Loucy (cell line): ENCODE measurements around the gene LRRC43.

Source experiments
- H2AFZ ChIP-seq: fragments of 200-600 bp; sonication (generic); 2 replicates; pipeline ENCODE4 v1.6.0; 2016; ENCODE audit warnings: antibody characterized with exemption, mild to moderate bottlenecking, low read length, moderate library complexity
- H3F3A ChIP-seq: fragments of 200-600 bp; 2 replicates; pipeline ENCODE4 v1.6.0; 2016; ENCODE audit warnings: antibody characterized with exemption, low read depth, mild to moderate bottlenecking
- H3K27me3 ChIP-seq: fragments of 200-600 bp; sonication (generic); 2 replicates; pipeline ENCODE4 v1.6.1; 2014; ENCODE audit warnings: low read length, mild to moderate bottlenecking; ENCODE audit not compliant: insufficient read depth, poor library complexity, severe bottlenecking
- H3K36me3 ChIP-seq: fragments of 200-600 bp; sonication (generic); 2 replicates; pipeline ENCODE4 v1.6.1; 2016; ENCODE audit warnings: low read length; ENCODE audit not compliant: insufficient read depth
- H3K4me1 ChIP-seq: fragments of 200-600 bp; sonication (generic); 2 replicates; pipeline ENCODE4 v1.5.1; 2014; ENCODE audit warnings: low read length, mild to moderate bottlenecking; ENCODE audit not compliant: insufficient read depth, poor library complexity, severe bottlenecking
- H3K4me2 ChIP-seq: fragments of 200-600 bp; sonication (generic); 2 replicates; pipeline ENCODE4 v1.6.0; 2014; ENCODE audit warnings: antibody characterized with exemption, low read length, low read depth, mild to moderate bottlenecking; ENCODE audit not compliant: poor library complexity, severe bottlenecking
- H3K4me3 ChIP-seq: fragments of 200-600 bp; sonication (generic); 2 replicates; pipeline ENCODE4 v1.5.1; 2014; ENCODE audit warnings: low read length, mild to moderate bottlenecking, mixed read lengths; ENCODE audit not compliant: poor library complexity, severe bottlenecking
- H3K79me2 ChIP-seq: fragments of 200-600 bp; sonication (generic); 2 replicates; pipeline ENCODE4 v1.6.1; 2014; ENCODE audit warnings: low read length; ENCODE audit not compliant: insufficient read depth
- H3K9ac ChIP-seq: fragments of 200-600 bp; sonication (generic); 2 replicates; pipeline ENCODE4 v1.6.0; 2014; ENCODE audit warnings: mild to moderate bottlenecking, low read depth, low read length, moderate library complexity; ENCODE audit not compliant: poor library complexity, severe bottlenecking
- H3K9me2 ChIP-seq: fragments of 200-600 bp; sonication (generic); replicated peaks from 2 replicates; pipeline ENCODE4 v1.6.1; 2016; ENCODE audit warnings: low read depth, low read length, mixed read lengths
- H3K9me3 ChIP-seq: fragments of 200-600 bp; sonication (generic); 2 replicates; pipeline ENCODE4 v1.6.1; 2014; ENCODE audit warnings: mild to moderate bottlenecking, antibody characterized with exemption, low read length, low read depth; ENCODE audit not compliant: insufficient read depth
- H4K20me1 ChIP-seq: fragments of 200-600 bp; sonication (generic); 2 replicates; pipeline ENCODE4 v1.6.0; 2014; ENCODE audit warnings: antibody characterized with exemption, low read length, mild to moderate bottlenecking; ENCODE audit not compliant: insufficient read depth, poor library complexity, severe bottlenecking
- EZH2phosphoT487 ChIP-seq: fragments of 200-600 bp; IDR thresholded peaks from 2 replicates; pipeline ENCODE4 v1.6.1; 2018; ENCODE audit warnings: antibody characterized with exemption, mild to moderate bottlenecking, moderate library complexity, borderline replicate concordance
- TF ChIP-seq, protein P1 (sequence below): fragments of 200-600 bp; sonication (generic); conservative IDR thresholded peaks from 2 replicates; pipeline ENCODE4 v1.5.1; 2014; ENCODE audit warnings: mild to moderate bottlenecking, antibody characterized with exemption, low read length

LRRC43 gene, protein sequence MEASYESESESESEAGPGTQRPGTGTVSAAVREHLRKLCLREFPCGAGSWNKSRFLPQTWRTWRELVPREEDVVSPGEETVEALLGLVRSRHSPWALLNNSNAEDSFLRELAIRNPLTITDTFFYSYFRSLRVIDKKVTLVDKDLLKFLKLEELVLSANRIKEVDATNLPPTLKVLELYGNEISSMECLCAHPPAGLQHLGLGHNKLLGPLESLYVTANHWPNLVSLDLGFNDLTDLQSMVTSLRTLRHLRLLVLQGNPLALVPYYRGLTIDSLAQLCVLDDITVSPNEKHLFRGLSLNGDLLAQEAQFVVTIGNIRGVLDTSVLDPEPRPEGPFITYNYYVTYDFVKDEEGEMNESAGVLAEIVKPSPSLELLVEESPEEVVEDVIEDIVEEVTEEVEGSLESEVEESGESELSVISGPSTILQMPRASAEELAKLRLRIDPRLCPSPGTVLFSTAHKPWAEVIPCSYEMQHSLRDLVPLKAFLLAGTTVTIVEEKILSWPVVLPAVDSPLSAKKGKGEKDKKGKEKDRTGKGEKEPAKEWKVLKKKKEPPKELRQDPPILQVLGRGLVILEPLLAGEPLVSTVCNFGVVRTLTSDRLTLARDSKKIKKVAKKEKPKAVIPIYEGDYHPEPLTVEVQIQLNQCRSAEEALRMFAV

DNA sequence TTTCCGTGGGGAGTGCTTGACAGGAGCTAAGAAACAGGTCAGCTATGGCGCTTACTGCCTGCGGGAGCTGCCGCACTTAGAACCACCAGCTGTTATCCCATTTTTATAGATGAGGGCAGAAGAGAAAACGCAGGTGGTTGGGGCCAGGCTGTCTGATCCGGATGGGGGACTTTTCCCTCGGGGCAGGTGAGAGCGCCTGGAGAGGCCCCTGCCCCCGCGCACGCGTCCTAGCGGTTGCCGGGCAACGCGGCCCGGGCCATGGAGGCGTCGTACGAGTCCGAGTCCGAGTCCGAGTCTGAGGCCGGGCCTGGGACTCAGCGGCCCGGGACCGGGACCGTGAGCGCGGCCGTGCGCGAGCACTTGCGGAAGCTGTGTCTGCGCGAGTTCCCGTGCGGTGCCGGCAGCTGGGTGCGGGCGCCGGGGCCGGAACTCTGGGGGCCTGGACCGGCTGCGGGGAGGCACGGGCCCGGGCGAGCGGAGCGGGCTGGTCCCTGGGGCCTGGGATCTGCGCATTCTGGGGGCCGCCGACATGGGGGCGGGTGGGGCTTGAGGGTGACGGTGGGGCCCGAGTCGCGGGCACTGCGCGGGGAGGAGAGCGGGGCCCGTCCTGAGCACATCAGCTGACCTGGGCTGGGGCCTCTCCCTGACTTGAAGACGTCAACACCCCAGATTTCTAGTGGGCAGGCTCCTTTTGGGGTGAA, at the start of gene LRRC43:
LRRC43 (plus strand) TSS at position 237 of the 701 bp plus-strand sequence; CDS start at position 259, 22 bp downstream.
- TF ChIP-seq, protein P1, sequence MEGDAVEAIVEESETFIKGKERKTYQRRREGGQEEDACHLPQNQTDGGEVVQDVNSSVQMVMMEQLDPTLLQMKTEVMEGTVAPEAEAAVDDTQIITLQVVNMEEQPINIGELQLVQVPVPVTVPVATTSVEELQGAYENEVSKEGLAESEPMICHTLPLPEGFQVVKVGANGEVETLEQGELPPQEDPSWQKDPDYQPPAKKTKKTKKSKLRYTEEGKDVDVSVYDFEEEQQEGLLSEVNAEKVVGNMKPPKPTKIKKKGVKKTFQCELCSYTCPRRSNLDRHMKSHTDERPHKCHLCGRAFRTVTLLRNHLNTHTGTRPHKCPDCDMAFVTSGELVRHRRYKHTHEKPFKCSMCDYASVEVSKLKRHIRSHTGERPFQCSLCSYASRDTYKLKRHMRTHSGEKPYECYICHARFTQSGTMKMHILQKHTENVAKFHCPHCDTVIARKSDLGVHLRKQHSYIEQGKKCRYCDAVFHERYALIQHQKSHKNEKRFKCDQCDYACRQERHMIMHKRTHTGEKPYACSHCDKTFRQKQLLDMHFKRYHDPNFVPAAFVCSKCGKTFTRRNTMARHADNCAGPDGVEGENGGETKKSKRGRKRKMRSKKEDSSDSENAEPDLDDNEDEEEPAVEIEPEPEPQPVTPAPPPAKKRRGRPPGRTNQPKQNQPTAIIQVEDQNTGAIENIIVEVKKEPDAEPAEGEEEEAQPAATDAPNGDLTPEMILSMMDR, result no peak
- TF ChIP-seq EZH2phosphoT487, result no peak
- Histone ChIP-seq H3K4me3 (peak within 1 kb of the TSS; percentile 61), H3K9ac (no peak within 1 kb of the TSS), H3K9me2 (no peaks in the 10 kb centered on the region), H2AFZ (peak within 1 kb of the TSS; percentile 47), H3K4me2 (peak within 1 kb of the TSS; percentile 52), H3K9me3 (no peaks in the 10 kb centered on the region), H3K27me3 (no peaks in the 10 kb centered on the region), H3F3A (no peaks in the 10 kb centered on the region), H4K20me1 (no peaks in the 10 kb centered on the region), H3K4me1 (no peaks in the 10 kb centered on the region), H3K79me2 (no peaks in the 10 kb centered on the region), H3K36me3 (no peaks in the 10 kb centered on the region)

DNA sequence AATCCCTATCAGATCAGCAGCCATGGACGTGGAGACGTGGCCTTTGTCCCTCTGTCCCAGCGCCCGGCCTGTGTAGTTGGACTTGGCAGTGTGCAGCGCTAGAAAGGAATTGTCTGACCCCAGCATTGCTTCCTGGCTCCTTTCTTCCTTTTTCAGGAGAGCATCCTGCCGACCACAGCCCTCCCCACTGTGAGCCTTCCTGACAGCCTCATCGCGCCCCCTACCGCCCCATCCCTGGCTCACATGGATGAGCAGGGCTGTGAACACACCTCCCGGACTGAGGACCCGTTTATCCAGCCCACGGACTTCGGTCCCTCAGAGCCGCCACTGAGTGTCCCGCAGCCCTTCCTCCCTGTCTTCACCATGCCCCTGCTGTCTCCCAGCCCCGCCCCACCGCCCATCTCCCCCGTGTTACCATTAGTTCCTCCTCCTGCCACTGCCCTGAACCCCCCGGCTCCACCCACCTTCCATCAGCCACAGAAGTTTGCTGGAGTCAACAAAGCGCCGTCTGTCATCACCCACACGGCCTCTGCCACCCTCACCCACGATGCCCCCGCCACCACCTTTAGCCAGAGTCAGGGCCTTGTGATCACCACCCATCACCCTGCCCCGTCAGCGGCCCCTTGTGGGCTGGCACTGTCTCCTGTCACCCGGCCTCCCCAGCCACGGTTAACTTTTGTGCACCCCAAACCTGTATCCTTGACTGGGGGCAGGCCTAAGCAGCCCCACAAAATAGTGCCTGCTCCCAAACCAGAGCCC, 49.6 kb upstream of the LRRC43 start:
- H3K36me3 ChIP-seq, result peaks cover 71% of the 10 kb centered on the region; the same call in 1 of the 2 replicates
- TF ChIP-seq EZH2phosphoT487, result no peak
- TF ChIP-seq, protein P1, result no peak
- no peak overlapping the region for H3K4me2 ChIP-seq
- no peaks in the 10 kb centered on the region for H4K20me1 ChIP-seq
- H3K9ac ChIP-seq, result no peak overlapping the region
- no peaks in the 10 kb centered on the region for H3K9me2 ChIP-seq
- H3K79me2 ChIP-seq, result no peaks in the 10 kb centered on the region
- H3K4me1 ChIP-seq, result no peaks in the 10 kb centered on the region
- no peaks in the 10 kb centered on the region for H3F3A ChIP-seq
- H3K27me3 ChIP-seq, result no peaks in the 10 kb centered on the region
- no peak overlapping the region for H2AFZ ChIP-seq
- no peak overlapping the region for H3K4me3 ChIP-seq
- H3K9me3 ChIP-seq, result no peaks in the 10 kb centered on the region

DNA sequence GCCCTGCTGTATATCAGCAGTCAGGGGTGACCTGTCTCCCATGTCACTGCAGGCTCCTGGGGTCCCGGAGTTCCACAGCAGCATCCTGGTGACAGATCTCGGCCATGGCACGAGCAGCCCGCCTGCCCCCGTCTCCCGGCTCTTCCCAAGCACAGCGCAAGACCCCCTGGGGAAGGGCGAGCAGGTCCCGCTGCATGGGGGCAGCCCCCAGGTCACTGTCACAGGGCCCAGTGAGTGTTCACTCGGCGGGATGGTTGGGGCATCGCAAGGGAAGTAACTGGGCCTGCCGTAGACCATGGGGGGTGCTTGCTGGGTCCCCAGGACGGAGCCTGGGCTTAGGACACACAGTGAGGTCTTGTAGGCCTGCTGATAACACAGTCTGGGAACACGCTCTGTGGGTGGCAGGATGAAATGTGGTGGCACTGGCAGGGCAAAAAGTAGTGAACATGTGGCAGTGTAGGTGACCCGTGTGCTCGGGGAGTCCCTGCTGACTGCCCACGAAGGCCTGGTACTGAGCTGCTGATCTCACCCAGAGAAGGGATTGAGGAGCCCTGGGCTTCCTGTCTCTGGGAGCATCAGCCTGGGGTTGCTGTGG, 47.4 kb upstream of the LRRC43 start:
- H3K4me3 ChIP-seq, result no peak overlapping the region
- H3F3A ChIP-seq, result no peaks in the 10 kb centered on the region
- H3K9me3 ChIP-seq, result no peaks in the 10 kb centered on the region
- H2AFZ ChIP-seq, result no peak overlapping the region
- no peaks in the 10 kb centered on the region for H3K4me1 ChIP-seq
- no peaks in the 10 kb centered on the region for H3K9me2 ChIP-seq
- TF ChIP-seq, protein P1, result no peak
- no peak for TF ChIP-seq EZH2phosphoT487
- peaks cover 58% of the 10 kb centered on the region; the same call in 1 of the 2 replicates for H3K36me3 ChIP-seq
- H3K9ac ChIP-seq, result no peak overlapping the region
- no peaks in the 10 kb centered on the region for H3K27me3 ChIP-seq
- no peak overlapping the region for H3K4me2 ChIP-seq
- no peaks in the 10 kb centered on the region for H4K20me1 ChIP-seq
- H3K79me2 ChIP-seq, result no peaks in the 10 kb centered on the region
